Uterus (tissue), 4 donors: ENCODE data around the gene WDFY2. TPM values are rescaled to one million over a fixed set of nuclear protein-coding genes. Genes with fewer than 3 reads are reported as not detected.
"Not testable (repeated sequence)": the region's sequence is repeated elsewhere in the genome, so short reads cannot be mapped to it uniquely, and the experiment has no call there.

Source experiments
- DNase-seq, 2 donors: peaks; one replicate each; pipeline ENCODE4 v3.0.0-alpha.2; 2019 to 2020
- H3K27ac ChIP-seq, 2 donors: fragments of 200-600 bp; sonication (generic); 1 replicate in 1 of 2; 2 replicates in 1 of 2; pipeline ENCODE4 v1.5.1; 2016 to 2018
- H3K27me3 ChIP-seq, 2 donors: fragments of 200-600 bp; sonication (generic); one replicate each; pipeline ENCODE4 v1.5.1; 2018 to 2019; ENCODE audit warnings: control low read depth in 1 of 2
- H3K36me3 ChIP-seq, 2 donors: fragments of 200-600 bp; sonication (generic); one replicate each; pipeline ENCODE4 v1.5.1; 2019; ENCODE audit warnings: control low read depth in 1 of 2
- H3K4me1 ChIP-seq, 2 donors: fragments of 200-600 bp; sonication (generic); one replicate each; pipeline ENCODE4 v1.5.1; 2018 to 2019; ENCODE audit warnings: control low read depth in 1 of 2
- H3K4me3 ChIP-seq, 2 donors: fragments of 200-600 bp; sonication (generic); 1 replicate in 1 of 2; 2 replicates in 1 of 2; pipeline ENCODE4 v1.5.1; 2018 to 2019; ENCODE audit warnings: mild to moderate bottlenecking in 1 of 2
- H3K9me3 ChIP-seq, 2 donors: fragments of 200-600 bp; sonication (generic); one replicate each; pipeline ENCODE4 v1.5.1; 2019; ENCODE audit warnings: control low read depth in 1 of 2
- CTCF ChIP-seq, 4 experiments: fragments of 200-600 bp in 2 of 4; fragments of 450-650 bp in 2 of 4; sonication (generic) in 2 of 4; IDR thresholded peaks; one replicate each; pipeline ENCODE4 v1.5.1; 2016 to 2019; ENCODE audit warnings: antibody characterized with exemption in 4 of 4, mild to moderate bottlenecking in 2 of 4, moderate library complexity in 1 of 4
- POLR2A ChIP-seq, 2 donors: fragments of 450-650 bp; IDR thresholded peaks; one replicate each; pipeline ENCODE4 v1.6.1; 2016; ENCODE audit warnings: antibody characterized with exemption in 2 of 2, mild to moderate bottlenecking in 1 of 2, moderate library complexity in 1 of 2
- intact Hi-C: fragments of 100-400 bp; cut with DNase I; formaldehyde crosslinking; loops from one replicate; pipeline ENCODE4 v1.15.1; 2023; ENCODE audit warnings: low total_unique reads
- total RNA-seq, 4 donors: library from RNA; depleted of rRNA in 3 of 4; stranded (reverse); fragments of >200 nt in 3 of 4; gene quantifications; one replicate each; pipeline versions ENCODE4 v1.1.0 to v1.2.4, GENCODE V29; 2014 to 2023
- donor health status: DM: yes; HTN: yes; CAD: no.

The WDFY2 gene
- total RNA-seq, 4 donors from 2014 or later, result 7.9 to 21.0 (median 9.1) TPM

GRCh38 chr13:51645761-51646670 lies 61.8 kb downstream of the WDFY2 start:
- intact Hi-C loops, result no loop called here
- H3K27me3 ChIP-seq, result no peaks in the 10 kb centered on the region
- H3K36me3 ChIP-seq, result no peaks in the 10 kb centered on the region
- no peaks in the 10 kb centered on the region for H3K9me3 ChIP-seq
- peaks cover 0 to 12% of the 10 kb centered on the region in 2 donors for H3K4me1 ChIP-seq
- TF ChIP-seq POLR2A (IDR thresholded peaks at IDR 0.05) (no peak), CTCF (IDR thresholded peaks at IDR 0.05) (no peak)
- no peak for DNase-seq
- no peak overlapping the region for H3K4me3 ChIP-seq
- no peak overlapping the region for H3K27ac ChIP-seq

GRCh38 chr13:51647067-51647466 lies 62.8 kb downstream of the WDFY2 start:
- intact Hi-C loops, result no loop called here
- no peak for DNase-seq
- H3K27me3 ChIP-seq, result no peaks in the 10 kb centered on the region
- no peaks in the 10 kb centered on the region for H3K9me3 ChIP-seq
- H3K27ac ChIP-seq, result no peak overlapping the region
- H3K4me1 ChIP-seq, result peaks cover 0 to 12% of the 10 kb centered on the region in 2 donors
- no peak overlapping the region for H3K4me3 ChIP-seq
- no peak for TF ChIP-seq POLR2A (IDR thresholded peaks at IDR 0.05)
- no peak for TF ChIP-seq CTCF (IDR thresholded peaks at IDR 0.05)
- H3K36me3 ChIP-seq, result no peaks in the 10 kb centered on the region

GRCh38 chr13:51652193-51652592 lies 67.9 kb downstream of the WDFY2 start:
- H3K27me3 ChIP-seq, H3K4me3 ChIP-seq, H3K36me3 ChIP-seq, H3K4me1 ChIP-seq, DNase-seq, intact Hi-C loops, H3K9me3 ChIP-seq, H3K27ac ChIP-seq: not testable (repeated sequence)

- Histone ChIP-seq H3K9me3 (no peaks in the 10 kb centered on the region), H3K36me3 (no peaks in the 10 kb centered on the region), H3K27me3 (no peaks in the 10 kb centered on the region), H3K27ac (no peak overlapping the region), H3K4me3 (no peak overlapping the region), H3K4me1 (no peaks in the 10 kb centered on the region)
- TF ChIP-seq POLR2A (IDR thresholded peaks at IDR 0.05) (no peak), CTCF (IDR thresholded peaks at IDR 0.05) (no peak)
- intact Hi-C loops, result no loop called here
- DNase-seq, result no peak
These were observed 75.2 kb downstream of the WDFY2 start for GRCh38 chr13:51659276-51660127.

GRCh38 chr13:51660813-51661212 lies 76.6 kb downstream of the WDFY2 start:
- Histone ChIP-seq H3K4me1 (no peaks in the 10 kb centered on the region), H3K27me3 (no peaks in the 10 kb centered on the region), H3K4me3 (no peak overlapping the region), H3K36me3 (no peaks in the 10 kb centered on the region), H3K27ac (no peak overlapping the region), H3K9me3 (no peaks in the 10 kb centered on the region)
- no peak for DNase-seq
- no peak for TF ChIP-seq CTCF (IDR thresholded peaks at IDR 0.05)
- no peak for TF ChIP-seq POLR2A (IDR thresholded peaks at IDR 0.05)
- intact Hi-C loops, result no loop called here
